LNCAP (cell line): Measurements from ENCODE around the gene RABL3.

Experiments
- TF ChIP-seq, protein P1 (sequence below): fragments of 450-650 bp; IDR thresholded peaks from 2 replicates; pipeline ENCODE4 v1.5.1; 2017; ENCODE audit warnings: mild to moderate bottlenecking

RABL3 gene

DNA sequence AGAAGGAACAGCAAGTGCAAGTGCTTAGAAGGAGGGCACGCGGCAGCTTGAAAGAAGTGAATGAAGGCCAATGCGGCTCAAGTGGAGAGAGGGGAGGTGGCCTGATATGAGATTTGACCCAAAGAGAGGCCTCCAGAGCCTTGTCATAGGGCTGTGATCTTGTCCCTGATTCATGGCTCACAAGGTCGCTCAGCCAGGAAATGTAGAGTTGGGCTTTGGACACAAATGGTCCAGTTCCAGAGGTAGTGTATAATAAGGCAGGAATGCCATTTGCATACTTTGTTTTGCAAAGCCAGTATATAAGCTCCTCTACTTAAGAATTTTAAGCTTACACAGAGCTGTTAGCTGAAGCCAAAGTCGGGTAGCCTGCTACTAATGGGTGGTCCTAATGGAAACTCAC lies 94.0 kb downstream of the RABL3 start:
- TF ChIP-seq, protein P1, sequence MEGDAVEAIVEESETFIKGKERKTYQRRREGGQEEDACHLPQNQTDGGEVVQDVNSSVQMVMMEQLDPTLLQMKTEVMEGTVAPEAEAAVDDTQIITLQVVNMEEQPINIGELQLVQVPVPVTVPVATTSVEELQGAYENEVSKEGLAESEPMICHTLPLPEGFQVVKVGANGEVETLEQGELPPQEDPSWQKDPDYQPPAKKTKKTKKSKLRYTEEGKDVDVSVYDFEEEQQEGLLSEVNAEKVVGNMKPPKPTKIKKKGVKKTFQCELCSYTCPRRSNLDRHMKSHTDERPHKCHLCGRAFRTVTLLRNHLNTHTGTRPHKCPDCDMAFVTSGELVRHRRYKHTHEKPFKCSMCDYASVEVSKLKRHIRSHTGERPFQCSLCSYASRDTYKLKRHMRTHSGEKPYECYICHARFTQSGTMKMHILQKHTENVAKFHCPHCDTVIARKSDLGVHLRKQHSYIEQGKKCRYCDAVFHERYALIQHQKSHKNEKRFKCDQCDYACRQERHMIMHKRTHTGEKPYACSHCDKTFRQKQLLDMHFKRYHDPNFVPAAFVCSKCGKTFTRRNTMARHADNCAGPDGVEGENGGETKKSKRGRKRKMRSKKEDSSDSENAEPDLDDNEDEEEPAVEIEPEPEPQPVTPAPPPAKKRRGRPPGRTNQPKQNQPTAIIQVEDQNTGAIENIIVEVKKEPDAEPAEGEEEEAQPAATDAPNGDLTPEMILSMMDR = no peak

DNA sequence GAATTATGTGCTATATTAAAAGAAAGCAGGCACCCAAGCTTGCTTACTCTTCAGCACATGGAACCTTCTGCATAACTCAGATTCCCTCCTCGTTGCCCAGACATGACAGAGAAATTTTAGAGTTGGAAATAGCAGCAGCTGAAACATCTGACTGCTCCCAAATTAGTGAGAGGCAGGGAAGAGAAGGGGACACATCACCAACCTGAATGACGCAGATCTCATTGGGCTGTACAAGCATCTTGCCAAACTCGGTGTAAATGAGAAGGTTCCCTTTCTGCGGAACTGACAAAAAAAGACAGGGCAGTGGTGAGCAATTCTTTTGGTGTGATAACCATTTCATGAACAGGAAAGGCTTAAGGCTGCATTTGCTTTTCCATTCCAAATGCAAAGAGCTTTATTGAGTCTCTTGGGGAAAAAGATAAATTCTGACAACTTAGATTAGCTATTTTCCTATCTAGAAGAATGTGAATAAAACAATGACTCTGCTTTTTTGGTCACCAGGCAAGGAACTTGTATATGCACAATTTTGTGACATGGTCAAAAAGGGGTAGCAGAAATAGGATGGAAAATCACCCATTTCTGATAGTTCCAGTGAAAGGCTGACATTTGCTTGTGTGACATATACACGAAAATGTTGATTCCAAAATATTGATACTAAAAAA lies 95.4 kb downstream of the RABL3 start:
- TF ChIP-seq, protein P1 = no peak

DNA sequence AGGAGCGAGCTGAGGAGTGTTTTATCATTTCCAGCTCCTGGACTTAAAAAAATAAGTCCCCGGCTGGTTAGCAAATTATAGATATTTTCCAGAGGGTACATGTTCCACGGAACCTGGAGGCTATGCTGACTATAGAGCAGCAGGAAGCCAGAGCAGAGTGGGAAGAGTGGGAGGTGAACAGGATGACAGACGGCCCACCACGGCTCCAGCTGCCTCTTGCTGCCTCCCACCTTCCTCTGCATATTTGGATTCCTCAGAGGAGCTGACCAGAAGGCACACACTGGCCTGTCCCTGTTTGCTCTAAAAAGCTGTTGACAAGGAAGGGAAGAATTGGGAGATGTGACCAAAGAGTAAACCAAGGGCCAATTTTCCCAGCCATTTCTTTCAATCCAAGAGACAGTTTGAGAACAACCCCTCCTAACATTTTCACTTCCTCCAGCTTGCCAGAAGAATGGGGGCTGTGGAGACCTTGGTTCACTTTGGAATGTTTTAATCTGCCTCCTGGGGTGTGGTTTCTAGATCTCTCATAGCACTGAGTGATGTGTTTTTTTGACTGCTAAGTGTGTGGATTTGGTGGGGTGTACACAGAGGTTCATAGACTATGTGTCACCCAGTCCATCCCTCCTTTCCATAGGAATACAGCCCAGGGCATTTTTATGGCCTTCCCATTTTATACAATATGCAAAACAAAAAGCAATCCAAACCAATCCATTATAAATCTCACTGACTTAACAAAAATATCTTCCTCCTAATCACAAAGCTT lies 97.1 kb downstream of the RABL3 start:
- TF ChIP-seq, protein P1 = no peak

DNA sequence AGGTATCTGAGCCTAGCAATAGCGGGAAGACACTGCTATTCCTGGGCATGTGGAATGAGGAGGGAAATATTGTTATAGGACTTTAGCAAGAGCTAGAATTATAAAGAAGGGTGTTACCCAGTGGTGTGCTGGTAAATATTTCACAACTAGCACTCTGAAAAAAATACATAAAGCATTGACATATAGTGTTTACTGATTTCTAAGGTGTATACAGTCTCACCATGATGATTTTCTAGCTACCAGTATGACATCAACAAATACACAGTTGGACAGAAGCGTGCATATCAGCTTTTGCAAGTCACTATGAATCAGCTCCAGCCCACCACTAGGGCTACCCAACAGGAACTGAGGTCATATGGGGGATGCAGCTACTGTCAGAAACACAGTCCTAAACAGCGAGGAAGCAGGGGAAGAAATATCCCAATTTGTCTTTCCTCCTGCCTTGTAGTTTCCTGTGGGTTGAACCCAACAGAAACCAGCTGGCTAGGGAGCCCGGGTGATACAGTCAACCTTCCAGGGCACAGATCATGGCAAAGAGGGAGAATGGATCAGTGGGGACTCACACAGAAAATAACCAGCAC lies 99.9 kb downstream of the RABL3 start:
- TF ChIP-seq, protein P1 = no peak

DNA sequence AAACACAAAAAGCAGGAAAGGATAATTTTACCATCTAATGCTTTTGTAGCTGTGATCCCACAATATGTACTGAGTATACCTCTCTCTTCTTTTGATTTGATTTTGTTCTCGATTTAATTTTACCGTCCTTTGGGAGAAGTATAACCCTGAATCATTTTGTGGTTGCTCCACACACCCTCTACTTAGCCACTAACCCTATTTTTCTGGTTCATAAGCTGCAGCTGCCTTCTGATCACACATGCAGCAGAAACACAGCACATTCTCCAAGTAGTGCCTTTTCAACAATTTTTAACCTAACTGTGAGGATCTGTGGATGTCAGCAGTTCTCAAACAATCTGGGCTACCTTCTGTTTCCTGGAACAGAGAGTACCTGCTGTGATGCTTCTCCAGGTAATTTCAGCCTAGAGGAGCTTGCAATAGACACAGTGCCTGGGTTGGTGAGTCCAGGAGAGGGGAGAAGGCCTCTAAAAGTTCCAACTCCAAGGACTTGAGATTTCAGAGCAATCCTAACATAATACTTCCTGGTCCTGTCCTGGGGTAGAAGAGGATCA lies 100.5 kb downstream of the RABL3 start:
- TF ChIP-seq, protein P1 = no peak

DNA sequence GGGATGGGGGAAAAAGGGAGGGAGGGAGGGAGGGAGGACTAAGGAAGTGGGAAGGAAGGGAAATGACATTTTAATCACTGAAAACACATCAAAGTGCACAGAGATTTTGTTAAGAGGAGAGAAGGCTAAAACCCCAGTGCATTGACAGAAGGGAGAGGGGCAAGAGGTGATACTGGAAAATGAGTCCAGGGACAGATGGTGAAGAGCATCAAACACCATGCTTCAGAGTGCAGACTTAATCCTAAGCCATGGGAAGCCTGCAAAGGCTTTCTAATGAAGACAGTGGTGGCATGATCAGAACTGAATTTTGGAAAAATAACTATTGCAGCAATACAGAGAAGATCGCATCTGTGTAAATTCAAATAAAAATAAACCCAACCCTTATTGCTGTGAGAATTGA lies 102.1 kb downstream of the RABL3 start:
- TF ChIP-seq, protein P1 = no peak

DNA sequence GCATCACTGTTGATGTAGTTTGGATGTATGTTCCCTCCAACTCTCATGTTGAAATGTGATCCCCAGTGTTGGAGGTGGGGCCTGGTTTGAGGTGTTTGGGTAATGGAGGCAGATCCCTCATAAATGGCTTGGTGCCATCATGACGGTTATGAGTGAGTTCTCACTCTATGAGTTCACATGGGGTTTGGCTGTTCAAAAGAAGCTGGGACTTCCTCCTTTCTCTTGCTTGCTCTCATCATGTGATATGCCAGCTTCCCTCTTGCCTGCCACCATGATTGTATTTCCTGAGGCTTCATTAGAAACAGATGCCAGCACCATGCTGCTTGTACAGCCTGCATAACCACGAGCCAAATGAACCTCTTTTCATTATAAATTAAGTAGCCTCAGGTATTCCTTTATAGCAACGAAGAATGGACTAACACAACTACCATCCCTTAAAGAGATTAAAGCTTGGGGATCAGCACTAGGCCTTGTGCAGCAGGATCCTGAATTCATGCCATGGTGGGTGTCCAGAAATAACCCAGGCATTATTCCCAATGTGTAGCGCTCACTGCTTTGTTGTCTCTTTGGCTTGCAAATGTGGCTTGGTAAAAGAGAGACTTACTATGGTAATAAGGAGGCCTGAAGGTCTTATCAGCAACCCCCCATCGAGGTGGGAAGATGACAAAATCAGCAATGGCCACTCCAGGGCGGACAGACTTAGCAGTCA lies 104.3 kb downstream of the RABL3 start:
- TF ChIP-seq, protein P1 = no peak
